Germinal center (tissue), 1 donor: Measurements from ENCODE around the gene BOLA2.
"Not testable (repeated sequence)": the region's sequence is repeated elsewhere in the genome, so short reads cannot be mapped to it uniquely, and the experiment has no call there.

Experiments
- DNase-seq: peaks from one replicate; pipeline ENCODE4 v3.0.0; 2012; ENCODE audit warnings: mixed read lengths, low spot score

The BOLA2 gene

GRCh38 chr16:29454269-29454668 is at the start of gene BOLA2, which contains the start of gene SLX1B:
Gene BOLA2 (minus strand): TSS chr16:29454351. CDS start chr16:29454253, 98 bp downstream.
Gene SLX1B (plus strand): TSS chr16:29454533.
- not testable (repeated sequence) for DNase-seq

DNA sequence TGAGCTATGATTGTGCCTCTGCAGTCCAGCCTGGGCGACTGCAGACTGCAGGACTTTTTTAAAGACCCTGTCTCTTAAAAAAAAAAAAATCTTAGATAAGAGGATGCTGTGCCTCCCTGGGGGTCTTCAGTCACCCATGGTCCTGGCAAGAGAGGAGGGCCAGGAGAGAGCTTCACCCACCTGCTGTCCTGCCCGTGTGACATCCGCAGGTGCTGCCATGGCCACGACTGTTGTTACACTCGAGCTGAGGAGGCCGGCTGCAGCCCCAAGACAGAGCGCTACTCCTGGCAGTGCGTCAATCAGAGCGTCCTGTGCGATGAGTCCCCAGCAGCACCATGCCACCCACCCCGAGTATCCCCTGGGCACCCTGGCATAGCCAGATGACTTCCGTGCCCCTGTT is 28.1 kb upstream of the BOLA2 start:
- DNase-seq, result not testable (repeated sequence)

GRCh38 chr16:29472065-29472464 is 17.9 kb upstream of the BOLA2 start:
- DNase-seq, result not testable (repeated sequence)

DNA sequence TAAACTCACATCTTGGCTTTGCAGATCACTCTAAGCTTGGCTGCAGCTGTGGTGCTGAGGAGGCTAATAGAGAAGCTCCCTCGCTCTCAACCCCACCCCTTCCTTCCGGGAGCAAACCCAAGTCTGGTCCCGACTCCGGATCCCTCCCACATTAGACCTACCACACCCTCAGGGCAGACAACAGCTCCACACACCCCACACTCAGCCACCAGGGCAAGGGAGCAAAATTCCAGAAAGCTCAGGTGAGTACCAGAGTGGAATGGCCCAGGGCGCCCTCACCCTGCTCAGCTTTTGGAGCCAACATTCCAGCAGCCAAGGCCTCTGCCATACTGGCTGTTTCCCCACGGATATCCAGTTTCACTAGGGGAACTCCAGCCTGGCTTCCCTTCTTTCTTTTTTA is 15.5 kb upstream of the BOLA2 start:
- not testable (repeated sequence) for DNase-seq

GRCh38 chr16:29467654-29468366 is 13.7 kb upstream of the BOLA2 start:
- not testable (repeated sequence) for DNase-seq

GRCh38 chr16:29466904-29467303 is 12.8 kb upstream of the BOLA2 start:
- DNase-seq, result not testable (repeated sequence)

- DNase-seq, result not testable (repeated sequence)
Measured at GRCh38 chr16:29465985-29466824, 12.1 kb upstream of the BOLA2 start.

DNA sequence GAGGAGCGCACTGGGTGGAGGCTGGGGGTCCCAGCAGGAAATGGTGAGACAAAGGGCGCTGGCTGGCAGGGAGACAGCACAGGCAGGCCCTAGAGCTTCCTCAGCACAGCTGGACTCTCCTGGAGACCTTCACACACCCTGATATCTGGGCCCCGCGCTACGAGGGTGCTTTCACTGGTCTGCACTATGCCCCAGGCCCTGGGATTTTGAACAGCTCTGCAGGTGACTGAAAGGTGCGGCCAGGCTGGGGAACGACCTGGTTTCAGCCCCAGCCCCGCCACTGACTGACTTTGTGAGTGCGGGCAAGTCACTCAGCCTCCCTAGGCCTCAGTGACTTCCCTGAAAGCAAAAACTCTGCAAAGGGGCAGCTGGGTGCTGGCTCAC is 6.5 kb upstream of the BOLA2 start:
- not testable (repeated sequence) for DNase-seq

DNA sequence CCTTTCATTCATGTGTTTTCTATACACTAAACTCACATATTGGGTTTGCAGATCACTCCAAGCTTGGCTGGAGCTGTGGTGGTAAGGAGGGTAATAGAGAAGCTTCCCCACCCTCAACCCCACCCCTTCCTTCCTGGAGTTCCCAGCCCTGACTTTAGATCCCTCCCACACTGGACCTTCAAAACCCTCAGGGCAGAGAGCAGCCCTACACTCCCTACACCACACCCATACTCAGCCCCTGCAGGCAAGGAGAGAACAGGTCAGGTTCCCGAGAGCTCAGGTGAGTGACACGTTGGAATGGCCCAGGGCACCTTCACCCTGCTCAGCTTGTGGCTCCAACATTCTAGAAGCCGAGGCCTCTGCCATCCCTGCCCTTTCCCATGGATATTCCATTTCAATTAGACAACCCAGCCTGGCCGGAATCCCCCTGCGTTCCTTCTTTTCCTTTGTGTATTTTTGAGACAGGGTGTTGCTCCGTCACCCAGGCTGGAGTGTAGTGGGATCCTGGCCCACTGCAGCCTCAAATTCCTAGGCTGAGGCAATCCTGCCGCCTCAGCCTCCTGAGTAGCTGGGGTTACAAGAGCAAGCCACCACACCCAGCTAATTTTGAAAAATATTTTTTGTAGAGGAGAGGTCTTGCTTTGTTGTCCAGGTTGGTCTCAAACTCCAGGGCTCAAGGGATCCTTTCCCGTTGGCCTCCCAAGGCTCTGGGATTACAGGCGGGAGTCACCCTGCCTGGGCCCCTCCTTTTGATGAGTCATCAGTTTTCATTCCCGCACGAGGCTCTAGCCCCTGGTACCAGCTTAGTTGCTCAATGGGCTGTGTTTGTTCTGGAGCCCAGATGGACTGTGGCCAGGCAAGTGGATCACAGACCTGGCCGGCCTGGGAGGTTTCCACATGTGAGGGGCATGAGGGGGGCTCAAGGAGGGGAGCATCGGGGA is 5.8 kb upstream of the BOLA2 start, which contains the start of gene SULT1A4:
TSS of gene SULT1A4 (plus strand) at position 208 of the 941 bp plus-strand sequence. CDS start 1,473 bp downstream, outside the sequence.
- not testable (repeated sequence) for DNase-seq

- not testable (repeated sequence) for DNase-seq
Measured at GRCh38 chr16:29457660-29458059, 3.5 kb upstream of the BOLA2 start.

DNA sequence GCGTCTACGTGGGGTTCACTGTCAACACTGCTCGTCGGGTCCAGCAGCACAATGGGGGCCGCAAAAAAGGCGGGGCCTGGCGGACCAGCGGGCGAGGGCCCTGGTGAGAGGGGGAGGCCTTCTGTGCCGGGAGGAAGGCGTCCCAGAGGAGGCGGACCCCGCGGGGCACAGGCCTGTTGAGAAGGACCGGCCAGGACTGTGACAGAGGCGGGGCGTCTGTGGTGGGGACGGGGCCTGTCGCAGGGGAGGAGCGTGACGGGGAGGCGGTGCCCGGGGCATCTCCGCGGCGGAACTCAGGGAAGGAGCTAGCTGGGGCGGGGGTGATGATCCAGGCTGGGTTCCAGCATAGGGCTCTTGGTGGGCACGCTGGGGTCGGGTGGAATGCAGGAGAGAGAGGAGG is 677 bp upstream of the BOLA2 start:
- DNase-seq, result not testable (repeated sequence)

GRCh38 chr16:29453754-29454153 is 397 bp downstream of the BOLA2 start:
- DNase-seq, result not testable (repeated sequence)

- DNase-seq, result not testable (repeated sequence)
Measured at GRCh38 chr16:29425390-29425789, 28.8 kb downstream of the BOLA2 start.

DNA sequence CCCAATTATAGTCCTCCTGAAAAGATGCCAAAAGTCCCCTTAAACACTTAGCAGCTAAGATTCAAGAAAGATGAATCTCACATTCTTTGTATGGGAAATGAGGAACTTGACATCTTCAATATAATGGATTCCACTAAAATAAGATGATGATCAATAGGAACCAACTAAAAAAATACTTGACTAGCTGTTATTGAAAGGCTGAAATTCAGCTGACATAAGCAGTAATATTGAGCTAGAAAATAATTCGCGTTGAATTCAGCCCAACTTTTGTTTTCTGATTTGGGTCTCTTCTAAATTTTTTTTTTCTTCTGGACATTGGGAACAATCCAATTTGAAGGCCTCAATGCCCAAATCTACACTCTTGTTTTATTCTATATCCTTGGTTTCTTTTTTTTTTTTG is 30.6 kb downstream of the BOLA2 start:
- not testable (repeated sequence) for DNase-seq

GRCh38 chr16:29405249-29405648 is 48.9 kb downstream of the BOLA2 start:
- DNase-seq, result not testable (repeated sequence)
